K562 (cell line): ENCODE results near the gene CRADD. TPM values are rescaled to one million over a fixed set of nuclear protein-coding genes. Genes with fewer than 3 reads are reported as not detected.
A peak's percentile ranks its signal among the peaks of the same experiment; 100 is the strongest.

Experiments
- ARHGAP35 ChIP-seq: fragments of 450-650 bp; IDR thresholded peaks from 2 replicates; pipeline ENCODE4 v1.6.1; 2018; ENCODE audit not compliant: partially characterized antibody
- ASH1L ChIP-seq: fragments of 450-650 bp; IDR thresholded peaks from 2 replicates; pipeline ENCODE4 v1.6.1; 2018; ENCODE audit warnings: borderline replicate concordance, mild to moderate bottlenecking, low read depth; ENCODE audit not compliant: partially characterized antibody
- BHLHE40 ChIP-seq: IDR thresholded peaks from 2 replicates; pipeline ENCODE4 v1.6.1; 2011; ENCODE audit warnings: low read length, improper control_type of control experiment
- CBX5 ChIP-seq: IDR thresholded peaks from 2 replicates; pipeline ENCODE4 v1.6.1; 2014; ENCODE audit warnings: low read depth, borderline replicate concordance
- COPS2 ChIP-seq: fragments of 450-650 bp; conservative IDR thresholded peaks from 2 replicates; pipeline ENCODE4 v1.6.1; 2016; ENCODE audit warnings: mild to moderate bottlenecking, moderate library complexity
- CSDE1 ChIP-seq, 2 experiments: fragments of 450-650 bp; IDR thresholded peaks; 2 replicates each; pipeline ENCODE4 v1.6.1; 2016; ENCODE audit warnings: mild to moderate bottlenecking in 1 of 2
- FOXA1 ChIP-seq: fragments of 450-650 bp; IDR thresholded peaks from 2 replicates; pipeline ENCODE4 v1.6.1; 2016; ENCODE audit warnings: mild to moderate bottlenecking, borderline replicate concordance
- FOXJ2 ChIP-seq: fragments of 200-800 bp; sonication (Bioruptor generic); IDR thresholded peaks from 2 replicates; pipeline ENCODE4 v1.6.1; 2016; ENCODE audit warnings: missing genetic modification characterization, missing compliant biosample characterization
- GTF2A2 ChIP-seq: IDR thresholded peaks from 2 replicates; pipeline ENCODE4 v1.6.1; 2016; ENCODE audit warnings: mild to moderate bottlenecking, missing genetic modification characterization, missing compliant biosample characterization
- HDAC1 ChIP-seq, 2 experiments: fragments of 450-650 bp; IDR thresholded peaks; 2 replicates each; pipeline ENCODE4 v1.6.1; 2016 to 2017; ENCODE audit warnings: inconsistent platforms in 1 of 2, mild to moderate bottlenecking in 1 of 2, moderate library complexity in 1 of 2
- HDAC3 ChIP-seq: fragments of 450-650 bp; IDR thresholded peaks from 2 replicates; pipeline ENCODE4 v1.6.1; 2018; ENCODE audit warnings: borderline replicate concordance, mild to moderate bottlenecking, moderate library complexity; ENCODE audit not compliant: partially characterized antibody
- HIVEP1 ChIP-seq: fragments of 250-450 bp; sonication (Bioruptor Pico); IDR thresholded peaks from 2 replicates; pipeline ENCODE4 v1.4.0; 2020; ENCODE audit warnings: mild to moderate bottlenecking
- KAT2B ChIP-seq: IDR thresholded peaks from one replicate; pipeline ENCODE4 v1.6.1; 2012; ENCODE audit warnings: low read depth, mild to moderate bottlenecking, control low read depth, inconsistent platforms, low read length, moderate library complexity
- NEUROD1 ChIP-seq: fragments of 150-350 bp; IDR thresholded peaks from 2 replicates; pipeline ENCODE4 v1.6.1; 2014; ENCODE audit warnings: borderline replicate concordance, low read length, low read depth; ENCODE audit not compliant: partially characterized antibody
- NFYB ChIP-seq: IDR thresholded peaks from 2 replicates; pipeline ENCODE4 v1.6.1; 2011; ENCODE audit warnings: mild to moderate bottlenecking, moderate library complexity; ENCODE audit not compliant: insufficient read length; ENCODE audit errors: extremely low read depth
- NRF1 ChIP-seq, 2 experiments: fragments of 450-650 bp; IDR thresholded peaks in 1 of 2; conservative IDR thresholded peaks in 1 of 2; 2 replicates each; pipeline ENCODE4 v1.6.1; 2014; ENCODE audit warnings: mild to moderate bottlenecking in 2 of 2
- PKNOX1 ChIP-seq: fragments of 450-650 bp; IDR thresholded peaks from 2 replicates; pipeline ENCODE4 v1.6.1; 2016
- RNF2 ChIP-seq: sonication (generic); IDR thresholded peaks from 2 replicates; pipeline ENCODE4 v1.6.1; 2016
- RUNX1 ChIP-seq: sonication (generic); IDR thresholded peaks from 2 replicates; pipeline ENCODE4 v1.6.1; 2016; ENCODE audit warnings: antibody characterized with exemption, low read depth
- SIRT6 ChIP-seq: IDR thresholded peaks from one replicate; pipeline ENCODE4 v1.6.1; 2012; ENCODE audit warnings: low read depth, mild to moderate bottlenecking, control low read depth, inconsistent platforms, low read length, moderate library complexity
- STAG1 ChIP-seq: sonication (generic); formaldehyde crosslinking; IDR thresholded peaks from 2 replicates; pipeline ENCODE4 v1.5.0; 2020; ENCODE audit warnings: missing genetic modification reagents, borderline replicate concordance
- TGIF2 ChIP-seq: sonication (generic); formaldehyde crosslinking; IDR thresholded peaks from 2 replicates; pipeline ENCODE4 v1.8.1; 2022; ENCODE audit warnings: mild to moderate bottlenecking, missing genetic modification reagents, moderate library complexity
- TRIM24 ChIP-seq, 2 experiments: fragments of 450-650 bp; IDR thresholded peaks; 2 replicates each; pipeline ENCODE4 v1.6.1; 2016
- ZBTB12 ChIP-seq: fragments of 250-450 bp; sonication (Bioruptor Pico); IDR thresholded peaks from 2 replicates; pipeline ENCODE4 v1.4.0; 2020
- ZBTB17 ChIP-seq: fragments of 450-650 bp; formaldehyde crosslinking; IDR thresholded peaks from 2 replicates; pipeline ENCODE4 v1.4.0; 2020; ENCODE audit warnings: mild to moderate bottlenecking
- ZEB2 ChIP-seq: fragments of 450-650 bp; IDR thresholded peaks from 2 replicates; pipeline ENCODE4 v1.6.1; 2016
- ZFP1 ChIP-seq: fragments of 450-650 bp; formaldehyde crosslinking; IDR thresholded peaks from 2 replicates; pipeline ENCODE4 v1.4.0; 2020; ENCODE audit warnings: mild to moderate bottlenecking, mixed read lengths
- ZNF197 ChIP-seq: fragments of 200-800 bp; sonication (Bioruptor generic); IDR thresholded peaks from 2 replicates; pipeline ENCODE4 v1.6.1; 2016; ENCODE audit warnings: low read depth, missing genetic modification characterization, missing compliant biosample characterization
- ZNF449 ChIP-seq: fragments of 250-450 bp; sonication (Bioruptor Pico); IDR thresholded peaks from 2 replicates; pipeline ENCODE4 v1.8.0; 2022; ENCODE audit warnings: moderate library complexity, mild to moderate bottlenecking, inconsistent platforms
- ZNF785 ChIP-seq: fragments of 250-450 bp; sonication (Bioruptor Pico); IDR thresholded peaks from 2 replicates; pipeline ENCODE4 v1.4.0; 2020; ENCODE audit warnings: mild to moderate bottlenecking
- ZZZ3 ChIP-seq: fragments of 450-650 bp; IDR thresholded peaks from 2 replicates; pipeline ENCODE4 v1.6.1; 2016; ENCODE audit warnings: antibody characterized with exemption, mild to moderate bottlenecking, moderate library complexity
- polyA plus RNA-seq, 8 experiments: library from polyadenylated mRNA; depleted of rRNA in 4 of 8; stranded (reverse) in 5 of 8; unstranded in 3 of 8; fragments of >200 nt; fragmentation: Nextera tagmentation in 2 of 8; fragmentation: Illumina TruSeq in 1 of 8; extraction: Ambion mirVana in 2 of 8; extraction: Trizol in 1 of 8; gene quantifications; 2 replicates each; pipeline versions ENCODE4 v1.2.1 to v1.2.3, GENCODE V29; 2011 to 2014; ENCODE audit warnings: inconsistent platforms in 1 of 8, missing spikeins in 1 of 8
- total RNA-seq, 7 experiments: library from RNA; depleted of rRNA in 6 of 7; stranded (reverse); fragments of >200 nt in 6 of 7; fragmentation: Illumina TruSeq in 2 of 7; extraction: Trizol in 2 of 7; gene quantifications; 2 replicates each; pipeline versions ENCODE4 v1.2.1 to v1.2.3, GENCODE V29; 2011 to 2021; ENCODE audit warnings: low replicate concordance in 1 of 7

The CRADD gene
- total and polyA plus RNA-seq, 9 of the 15 experiments (the other 6 are each of a cell fraction or from before 2014, with no cell fraction given), result 20.5 to 41.1 (median 25.9) TPM

GRCh38 chr12:93922583-93923006 is 245.4 kb downstream of the CRADD start (continued):
- TF ChIP-seq ZNF449 (CRISPR knock-in tag) (peak; percentile 78), RUNX1 (no peak), FOXJ2 (tag) (0 out of 2 replicates have a peak, but pooled peaks have one; percentile 21), ASH1L (no peak), ARHGAP35 (no peak), HIVEP1 (CRISPR knock-in tag) (peak; percentile 87), GTF2A2 (tag) (no peak), ZBTB17 (CRISPR knock-in tag) (peak; percentile 81), TGIF2 (no peak), ZNF197 (CRISPR knock-in tag) (peak; percentile 74; the same call in 1 of the 2 replicates), ZFP1 (CRISPR knock-in tag) (0 out of 2 replicates have a peak, but pooled peaks have one; percentile 12), FOXA1 (no peak), CBX5 (no peak), SIRT6 (no peak), NFYB (no peak), COPS2 (no peak), ZZZ3 (no peak), PKNOX1 (peak; percentile 63; the same call in 1 of the 2 replicates), NEUROD1 (no peak), BHLHE40 (peak; percentile 60; the same call in 1 of the 2 replicates), STAG1 (CRISPR knock-in tag) (no peak), HDAC3 (peak; percentile 58), RNF2 (0 out of 2 replicates have a peak, but pooled peaks have one; percentile 37), NRF1 (conservative IDR thresholded peaks at IDR 0.05 in 1 of 2, IDR thresholded peaks at IDR 0.05 in 1 of 2) (no peak), ZEB2 (peak; percentile 84), TRIM24 (IDR thresholded peaks at IDR 0.05) (peak; percentile 79 to 95), HDAC1 (IDR thresholded peaks at IDR 0.05) (no peak), KAT2B (no peak), CSDE1 (IDR thresholded peaks at IDR 0.05) (no peak), ZBTB12 (CRISPR knock-in tag) (peak; percentile 35; the same call in 1 of the 2 replicates), ZNF785 (no peak)
